Chondrocyte (in vitro differentiated cells): ENCODE measurements around the gene PTGDR. TPM values are rescaled to one million over a fixed set of nuclear protein-coding genes. Genes with fewer than 3 reads are reported as not detected.

Experiments
- DNase-seq: peaks from one replicate; pipeline ENCODE4 v3.0.0; 2021; ENCODE audit warnings: mixed read lengths, low spot score
- H3K27ac Mint-ChIP-seq: one replicate; pipeline ENCODE4 v1.8.0; 2021; ENCODE audit warnings: mild to moderate bottlenecking, moderate library complexity, mixed read lengths; ENCODE audit not compliant: unreplicated experiment
- H3K27me3 Mint-ChIP-seq: 2 replicates; pipeline ENCODE4 v1.8.0; 2021; ENCODE audit warnings: low read depth, mixed read lengths
- H3K36me3 Mint-ChIP-seq: 2 replicates; pipeline ENCODE4 v1.8.0; 2021; ENCODE audit warnings: low read depth, mixed read lengths
- H3K4me1 Mint-ChIP-seq: 2 replicates; pipeline ENCODE4 v1.8.0; 2021; ENCODE audit warnings: low read depth, mild to moderate bottlenecking, mixed read lengths
- H3K4me3 Mint-ChIP-seq: one replicate; pipeline ENCODE4 v1.8.0; 2021; ENCODE audit warnings: mild to moderate bottlenecking, moderate library complexity, mixed read lengths; ENCODE audit not compliant: unreplicated experiment
- H3K9me3 Mint-ChIP-seq: 2 replicates; pipeline ENCODE4 v1.8.0; 2021; ENCODE audit warnings: low read depth, mixed read lengths
- CTCF ChIP-seq: fragments of 200-600 bp; sonication (generic); IDR thresholded peaks from 2 replicates; pipeline ENCODE4 v1.5.0; 2021; ENCODE audit warnings: antibody characterized with exemption, mild to moderate bottlenecking, moderate library complexity
- total RNA-seq: library from RNA; stranded (reverse); gene quantifications from 3 replicates; pipeline ENCODE4 v1.2.1, GENCODE V29; 2021

PTGDR gene
- total RNA-seq, 1 donor from 2014 or later = 0.07 TPM

- H3K9me3 Mint-ChIP-seq = no peaks in the 10 kb centered on the region
- no peak for TF ChIP-seq CTCF
- no peak for DNase-seq
Observed at GRCh38 chr14:52305014-52305413, 37.5 kb downstream of the PTGDR start.

GRCh38 chr14:52307376-52307775 lies 39.9 kb downstream of the PTGDR start:
- TF ChIP-seq CTCF = no peak
- peaks cover 8% of the 10 kb centered on the region for H3K4me1 Mint-ChIP-seq
- H3K9me3 Mint-ChIP-seq = no peaks in the 10 kb centered on the region
- no peaks in the 10 kb centered on the region for H3K36me3 Mint-ChIP-seq
- no peak overlapping the region for H3K27ac Mint-ChIP-seq
- no peak for DNase-seq
- no peak overlapping the region for H3K4me3 Mint-ChIP-seq
- no peaks in the 10 kb centered on the region for H3K27me3 Mint-ChIP-seq

More at GRCh38 chr14:52305014-52305413, 37.5 kb downstream of the PTGDR start:
- Mint-ChIP-seq H3K27me3 (no peaks in the 10 kb centered on the region), H3K4me3 (no peak overlapping the region), H3K27ac (no peak overlapping the region), H3K4me1 (peaks cover 15% of the 10 kb centered on the region), H3K36me3 (no peaks in the 10 kb centered on the region)

GRCh38 chr14:52307905-52308304 lies 40.4 kb downstream of the PTGDR start:
- H3K27ac Mint-ChIP-seq = no peak overlapping the region
- no peaks in the 10 kb centered on the region for H3K36me3 Mint-ChIP-seq
- no peaks in the 10 kb centered on the region for H3K27me3 Mint-ChIP-seq
- no peak for DNase-seq
- no peaks in the 10 kb centered on the region for H3K9me3 Mint-ChIP-seq
- TF ChIP-seq CTCF = no peak
- no peak overlapping the region for H3K4me3 Mint-ChIP-seq
- H3K4me1 Mint-ChIP-seq = peaks cover 13% of the 10 kb centered on the region

- no peak overlapping the region for H3K27ac Mint-ChIP-seq
Observed at GRCh38 chr14:52310541-52310940, 43.0 kb downstream of the PTGDR start.

GRCh38 chr14:52312931-52313355 lies 45.4 kb downstream of the PTGDR start:
- no peaks in the 10 kb centered on the region for H3K36me3 Mint-ChIP-seq
- no peaks in the 10 kb centered on the region for H3K9me3 Mint-ChIP-seq
- no peak for TF ChIP-seq CTCF
- no peak overlapping the region for H3K4me3 Mint-ChIP-seq
- no peak overlapping the region for H3K27ac Mint-ChIP-seq
- DNase-seq = no peak
- peaks cover 32% of the 10 kb centered on the region for H3K4me1 Mint-ChIP-seq
- H3K27me3 Mint-ChIP-seq = peaks cover 3% of the 10 kb centered on the region

More at GRCh38 chr14:52310541-52310940, 43.0 kb downstream of the PTGDR start:
- Mint-ChIP-seq H3K9me3 (no peaks in the 10 kb centered on the region), H3K36me3 (no peaks in the 10 kb centered on the region), H3K4me1 (peaks cover 26% of the 10 kb centered on the region), H3K27me3 (peaks cover 3% of the 10 kb centered on the region), H3K4me3 (no peak overlapping the region)
- TF ChIP-seq CTCF = no peak
- DNase-seq = no peak
